GM18873 (cell line): ENCODE data around the gene MXRA7.
"Not testable (repeated sequence)": the region's sequence is repeated elsewhere in the genome, so short reads cannot be mapped to it uniquely, and the experiment has no call there.

Source experiments
- ATAC-seq: cut with Tn5 transposase; IDR thresholded peaks from one replicate; pipeline ENCODE4 v1.9.1; 2021; ENCODE audit warnings: mild to moderate bottlenecking, moderate library complexity, moderate number of reproducible peaks; ENCODE audit not compliant: unreplicated experiment, low FRiP score

MXRA7 gene

GRCh38 chr17:76657505-76658241 is 53.1 kb downstream of the MXRA7 start:
- ATAC-seq: no peak

GRCh38 chr17:76654408-76654807 is 56.4 kb downstream of the MXRA7 start:
- no peak for ATAC-seq

GRCh38 chr17:76650504-76650903 is 60.3 kb downstream of the MXRA7 start:
- no peak for ATAC-seq

- ATAC-seq: no peak
These were observed 64.1 kb downstream of the MXRA7 start for GRCh38 chr17:76646712-76647111.

GRCh38 chr17:76645481-76645880 is 65.3 kb downstream of the MXRA7 start:
- ATAC-seq: no peak

- ATAC-seq: no peak
These were observed 65.8 kb downstream of the MXRA7 start for GRCh38 chr17:76644995-76645394.

- no peak for ATAC-seq
These were observed 67.1 kb downstream of the MXRA7 start, which contains the start of gene ST6GALNAC1 for GRCh38 chr17:76643553-76644148. Gene ST6GALNAC1, minus strand, starts transcription at chr17:76643757. Its CDS starts 119 bp downstream, at chr17:76643638.

- no peak for ATAC-seq
These were observed 67.8 kb downstream of the MXRA7 start for GRCh38 chr17:76642994-76643393.

GRCh38 chr17:76642032-76642561 is 68.7 kb downstream of the MXRA7 start:
- no peak for ATAC-seq

GRCh38 chr17:76641501-76641900 is 69.3 kb downstream of the MXRA7 start:
- no peak for ATAC-seq

- no peak for ATAC-seq
These were observed 70.0 kb downstream of the MXRA7 start for GRCh38 chr17:76640550-76641380.

- no peak for ATAC-seq
These were observed 72.5 kb downstream of the MXRA7 start for GRCh38 chr17:76638263-76638662.

GRCh38 chr17:76636486-76637206 is 74.1 kb downstream of the MXRA7 start:
- not testable (repeated sequence) for ATAC-seq

- ATAC-seq: no peak
These were observed 75.0 kb downstream of the MXRA7 start for GRCh38 chr17:76635659-76636360.

GRCh38 chr17:76635039-76635438 is 75.7 kb downstream of the MXRA7 start:
- ATAC-seq: no peak

- no peak for ATAC-seq
These were observed 77.0 kb downstream of the MXRA7 start for GRCh38 chr17:76633628-76634328.

- no peak for ATAC-seq
These were observed 78.8 kb downstream of the MXRA7 start for GRCh38 chr17:76631821-76632565.

- no peak for ATAC-seq
These were observed 80.6 kb downstream of the MXRA7 start for GRCh38 chr17:76630151-76630550.
